Middle frontal gyrus (tissue), 1 donor: Measurements from ENCODE around the gene NEURL2.
A peak's percentile ranks its signal among the peaks of the same experiment; 100 is the strongest.
"Not testable (repeated sequence)": the region's sequence is repeated elsewhere in the genome, so short reads cannot be mapped to it uniquely, and the experiment has no call there.

ENCODE experiments used
- DNase-seq: peaks from one replicate; pipeline ENCODE4 v3.0.0-alpha.2; 2015; ENCODE audit warnings: low spot score; ENCODE audit errors: extremely low spot score

The NEURL2 gene

DNA sequence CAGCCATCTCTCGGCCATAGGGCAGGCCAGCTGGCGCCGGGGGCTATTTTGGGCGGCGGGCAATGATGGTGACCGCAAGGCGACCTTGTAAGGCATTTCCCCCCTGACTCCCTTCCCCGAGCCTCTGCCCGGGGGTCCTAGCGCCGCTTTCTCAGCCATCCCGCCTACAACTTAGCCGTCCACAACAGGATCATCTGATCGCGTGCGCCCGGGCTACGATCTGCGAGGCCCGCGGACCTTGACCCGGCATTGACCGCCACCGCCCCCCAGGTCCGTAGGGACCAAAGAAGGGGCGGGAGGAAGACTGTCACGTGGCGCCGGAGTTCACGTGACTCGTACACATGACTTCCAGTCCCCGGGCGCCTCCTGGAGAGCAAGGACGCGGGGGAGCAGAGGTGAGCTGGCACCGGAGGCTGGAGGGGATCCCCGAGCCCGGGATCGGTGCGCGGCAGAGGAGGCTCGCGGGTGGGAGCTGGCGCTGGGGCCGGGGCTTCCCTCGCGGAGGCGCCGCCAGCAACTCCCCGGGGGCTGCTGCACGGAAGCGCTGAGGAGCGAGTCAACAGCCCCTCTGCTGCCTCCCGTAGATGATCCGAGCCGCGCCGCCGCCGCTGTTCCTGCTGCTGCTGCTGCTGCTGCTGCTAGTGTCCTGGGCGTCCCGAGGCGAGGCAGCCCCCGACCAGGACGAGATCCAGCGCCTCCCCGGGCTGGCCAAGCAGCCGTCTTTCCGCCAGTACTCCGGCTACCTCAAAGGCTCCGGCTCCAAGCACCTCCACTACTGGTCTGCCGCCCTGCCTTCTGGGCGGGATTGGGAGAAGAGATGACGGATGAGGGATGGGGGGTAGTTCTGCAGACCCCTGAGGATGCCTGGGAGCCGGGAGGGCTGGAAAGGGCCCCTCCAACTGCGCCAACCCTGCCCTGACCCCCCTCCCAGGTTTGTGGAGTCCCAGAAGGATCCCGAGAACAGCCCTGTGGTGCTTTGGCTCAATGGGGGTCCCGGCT lies at the start of gene NEURL2, which contains the start of gene CTSA:
TSS of gene NEURL2 (minus strand) at position 224 of the 999 bp plus-strand sequence. CDS start at position 7, 217 bp downstream.
TSS of gene CTSA (plus strand) at position 351 of the 999 bp plus-strand sequence. CDS start at position 585, 234 bp downstream.
- DNase-seq: peak; percentile 75

GRCh38 chr20:45940469-45940868 lies 49.5 kb upstream of the NEURL2 start:
- DNase-seq: no peak

DNA sequence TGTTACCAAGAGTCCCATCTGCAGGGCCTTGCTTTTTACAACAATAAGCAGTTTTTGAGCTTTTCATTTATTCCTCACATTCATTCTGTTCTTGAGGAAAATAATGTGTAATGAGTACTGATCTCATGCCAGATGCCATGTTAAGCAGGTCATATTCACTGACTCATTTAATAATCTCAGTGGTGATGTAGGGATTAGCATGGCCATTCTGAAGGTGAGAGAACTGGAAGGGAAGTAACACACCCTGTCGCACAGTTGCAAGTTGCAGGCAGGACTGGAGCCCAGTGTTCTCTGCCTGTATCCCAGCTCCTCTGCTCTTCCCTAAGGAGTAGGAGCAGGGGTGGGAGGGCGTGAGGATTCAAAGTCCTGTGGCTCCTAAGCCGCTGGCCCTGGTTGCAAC lies 49.0 kb upstream of the NEURL2 start:
- DNase-seq: no peak

GRCh38 chr20:45938727-45939438 lies 47.9 kb upstream of the NEURL2 start:
- no peak for DNase-seq

GRCh38 chr20:45937765-45938164 lies 46.8 kb upstream of the NEURL2 start:
- DNase-seq: no peak

DNA sequence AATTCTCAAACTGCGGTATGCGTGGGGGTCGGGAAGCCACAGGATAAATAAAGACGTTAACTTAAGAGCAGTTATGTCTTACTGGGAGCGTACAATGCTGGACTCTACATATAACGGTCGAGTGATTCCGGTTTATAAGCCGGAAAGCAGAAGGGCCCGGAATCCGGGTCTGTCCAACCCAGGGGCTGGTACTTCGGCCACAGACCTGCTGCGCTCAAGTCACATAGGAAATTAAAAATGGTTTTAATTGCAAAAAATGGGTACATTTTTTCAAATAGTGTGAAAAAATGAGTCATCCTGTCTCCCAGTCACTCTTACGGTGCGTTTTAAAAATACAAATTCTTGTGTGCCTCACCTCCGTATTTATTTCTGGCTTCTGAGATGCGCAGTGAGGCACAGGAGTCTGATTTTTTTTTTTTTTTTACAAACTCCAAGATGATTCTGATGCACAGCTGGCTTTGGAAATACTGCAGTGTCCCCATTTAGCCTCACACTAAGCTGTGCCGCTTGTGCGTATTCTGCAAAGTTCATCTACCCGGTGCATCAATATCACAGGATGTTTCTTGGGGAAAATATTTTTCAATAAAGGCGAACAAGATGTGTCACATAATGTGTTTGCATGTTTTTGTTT lies 44.5 kb upstream of the NEURL2 start:
- peak; percentile 16 for DNase-seq

DNA sequence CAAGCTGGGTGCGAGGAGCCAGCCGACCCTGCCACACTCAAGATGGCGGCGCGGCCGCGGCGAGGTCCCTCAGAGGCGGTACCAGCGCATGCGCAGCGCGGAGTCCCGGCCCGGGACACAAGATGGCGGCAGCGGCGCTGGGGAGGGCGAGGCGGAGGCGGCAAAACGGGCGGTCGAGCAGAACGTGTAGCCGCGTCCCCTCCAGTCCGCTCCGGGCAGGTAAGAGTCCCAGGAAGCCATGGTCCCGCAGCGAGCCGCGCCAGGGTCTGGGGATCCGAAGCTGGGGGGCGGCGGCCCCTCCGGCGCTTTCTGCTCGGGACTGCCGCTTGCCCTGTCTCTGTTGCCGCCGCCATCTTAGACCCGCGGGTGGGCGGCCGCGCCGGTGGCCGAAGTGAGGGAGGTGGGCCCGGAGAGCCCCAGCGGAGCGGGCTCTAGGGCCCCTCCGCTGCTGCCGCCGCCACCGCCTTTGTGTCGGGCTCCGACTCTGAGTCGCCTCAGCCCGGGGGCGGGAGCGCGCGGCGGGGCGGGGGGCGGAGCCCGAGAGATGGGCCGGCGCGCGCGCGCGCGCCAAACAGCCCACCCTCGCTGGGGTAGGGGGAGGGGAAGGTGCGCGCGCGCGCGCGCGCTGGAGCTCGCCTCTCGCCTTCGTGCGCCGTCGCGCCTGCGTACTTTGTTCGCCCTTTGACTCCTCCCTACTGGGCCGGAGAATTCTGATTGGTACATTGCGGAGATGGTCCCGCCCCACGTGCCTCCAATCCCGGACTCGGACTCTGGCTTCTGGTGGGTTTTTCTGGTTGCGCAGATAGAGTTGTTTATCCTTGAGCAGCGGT lies 43.8 kb upstream of the NEURL2 start, which contains the start of gene PCIF1:
TSS of gene PCIF1 (plus strand) at position 98 of the 830 bp plus-strand sequence. CDS start 4,317 bp downstream, outside the sequence.
- peak; percentile 95 for DNase-seq

DNA sequence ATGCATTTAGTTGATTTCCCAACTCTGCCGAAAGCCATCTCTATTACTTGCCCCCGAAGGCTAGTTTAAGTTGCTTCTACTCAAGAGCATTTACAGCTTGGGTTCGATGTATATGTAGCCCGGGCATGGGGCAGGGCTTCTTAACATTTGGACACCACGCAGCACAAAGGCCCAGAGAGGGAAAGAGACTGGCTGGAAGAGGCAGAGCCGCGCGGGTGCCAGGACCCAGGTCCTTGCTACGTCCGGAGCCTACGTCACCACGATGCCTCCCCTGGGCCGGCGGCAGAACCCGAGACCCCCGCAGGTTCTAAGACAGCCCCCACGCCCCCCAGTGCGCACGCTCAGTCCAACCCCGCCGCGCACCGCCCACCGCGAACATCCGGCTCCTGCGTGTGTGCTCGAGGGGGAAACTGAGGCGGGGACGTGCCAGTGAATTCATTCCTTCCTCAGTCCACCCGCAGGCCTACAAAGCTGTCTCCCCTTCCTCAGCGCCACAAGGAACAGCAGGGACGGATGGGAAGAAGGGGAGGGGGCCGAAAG lies 43.1 kb upstream of the NEURL2 start:
- peak; percentile 59 for DNase-seq

GRCh38 chr20:45933266-45934045 lies 42.4 kb upstream of the NEURL2 start:
- DNase-seq: peak; percentile 46

- DNase-seq: not testable (repeated sequence)
These were observed 40.7 kb upstream of the NEURL2 start for GRCh38 chr20:45931680-45932079.

DNA sequence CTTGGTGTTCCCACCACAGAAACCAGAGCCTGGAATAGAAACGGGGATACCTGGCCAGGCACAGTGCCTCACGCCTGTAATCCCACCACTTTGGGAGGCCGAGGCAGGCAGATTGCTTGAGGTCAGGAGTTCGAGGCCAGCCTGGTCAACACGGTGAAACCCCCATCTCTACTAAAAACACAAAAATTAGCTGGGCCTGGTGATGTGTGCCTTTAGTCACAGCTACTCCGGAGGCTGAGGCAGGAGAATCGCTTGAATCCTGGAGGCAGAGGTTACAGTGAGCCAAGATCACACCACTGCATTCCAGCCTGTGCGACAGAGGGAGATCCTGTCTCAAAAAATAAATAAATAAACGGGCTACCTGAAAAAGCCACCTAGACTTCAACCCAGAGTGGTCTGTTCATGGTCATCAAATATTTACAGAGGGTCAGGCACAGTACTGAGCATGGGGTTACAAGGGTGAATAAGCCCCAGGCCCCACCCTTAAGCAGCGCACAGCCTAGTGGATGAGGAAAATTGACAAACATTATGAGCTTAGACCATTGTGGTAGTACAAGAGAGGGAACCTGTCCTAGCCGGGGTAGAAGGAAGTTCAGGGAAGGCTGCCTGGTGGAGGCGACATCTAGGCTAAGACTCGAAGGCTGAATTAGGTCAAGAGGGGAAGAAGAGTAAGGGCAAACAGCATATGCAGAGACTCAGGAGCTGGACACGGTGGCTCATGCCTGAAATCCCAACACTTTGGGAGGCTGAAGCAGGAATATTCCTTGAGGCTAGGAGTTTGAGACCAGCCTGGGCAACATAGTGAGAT lies 36.3 kb upstream of the NEURL2 start:
- DNase-seq: no peak

DNA sequence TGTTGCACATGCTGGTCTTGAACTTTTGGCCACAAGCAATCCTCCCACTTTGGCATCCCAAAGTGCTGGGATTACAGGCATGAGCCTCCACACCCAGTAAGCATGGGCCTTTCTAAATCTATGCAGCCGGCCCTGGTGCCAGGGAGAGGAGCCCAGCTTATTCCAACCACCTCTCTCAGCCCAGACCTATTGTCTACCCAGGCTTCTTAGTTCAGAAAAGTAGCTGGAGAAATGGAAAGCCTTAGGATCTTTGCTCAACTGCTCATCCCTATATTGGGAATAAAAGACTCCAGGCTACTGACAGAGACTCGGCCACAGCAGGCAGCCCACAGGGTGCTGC lies 35.7 kb upstream of the NEURL2 start:
- no peak for DNase-seq

DNA sequence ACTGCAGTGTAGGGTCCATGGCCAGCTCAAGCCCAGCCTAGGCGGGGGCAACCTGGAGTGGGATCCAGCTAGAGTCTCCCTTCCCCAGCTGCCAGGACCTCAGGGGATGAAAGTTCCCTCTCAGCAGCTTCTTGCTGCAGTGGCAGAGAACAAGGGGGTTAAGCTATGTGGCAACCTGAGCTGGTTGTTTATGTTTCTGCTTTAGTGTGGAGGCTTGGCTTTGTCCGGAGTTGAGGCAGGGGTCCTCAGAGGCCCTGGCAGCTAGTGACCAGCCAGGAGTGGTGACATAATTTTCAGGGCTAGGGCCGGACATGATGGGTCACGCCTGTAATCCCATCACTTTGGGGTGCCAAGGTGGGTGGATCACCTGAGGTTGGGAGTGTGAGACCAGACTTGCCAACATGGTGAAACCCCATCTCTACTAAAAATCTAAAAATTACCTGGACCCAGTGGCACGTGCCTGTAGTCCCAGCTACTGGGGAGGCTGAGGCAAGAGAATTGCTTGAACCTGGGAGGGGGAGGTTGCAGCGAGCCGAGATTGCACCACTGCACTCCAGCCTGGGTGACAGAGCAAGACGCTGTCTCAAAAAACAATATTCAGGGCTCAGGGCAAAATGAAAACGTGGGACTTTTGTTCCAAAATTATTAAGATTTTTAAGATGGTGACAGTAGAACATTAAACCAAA lies 35.0 kb upstream of the NEURL2 start:
- no peak for DNase-seq

DNA sequence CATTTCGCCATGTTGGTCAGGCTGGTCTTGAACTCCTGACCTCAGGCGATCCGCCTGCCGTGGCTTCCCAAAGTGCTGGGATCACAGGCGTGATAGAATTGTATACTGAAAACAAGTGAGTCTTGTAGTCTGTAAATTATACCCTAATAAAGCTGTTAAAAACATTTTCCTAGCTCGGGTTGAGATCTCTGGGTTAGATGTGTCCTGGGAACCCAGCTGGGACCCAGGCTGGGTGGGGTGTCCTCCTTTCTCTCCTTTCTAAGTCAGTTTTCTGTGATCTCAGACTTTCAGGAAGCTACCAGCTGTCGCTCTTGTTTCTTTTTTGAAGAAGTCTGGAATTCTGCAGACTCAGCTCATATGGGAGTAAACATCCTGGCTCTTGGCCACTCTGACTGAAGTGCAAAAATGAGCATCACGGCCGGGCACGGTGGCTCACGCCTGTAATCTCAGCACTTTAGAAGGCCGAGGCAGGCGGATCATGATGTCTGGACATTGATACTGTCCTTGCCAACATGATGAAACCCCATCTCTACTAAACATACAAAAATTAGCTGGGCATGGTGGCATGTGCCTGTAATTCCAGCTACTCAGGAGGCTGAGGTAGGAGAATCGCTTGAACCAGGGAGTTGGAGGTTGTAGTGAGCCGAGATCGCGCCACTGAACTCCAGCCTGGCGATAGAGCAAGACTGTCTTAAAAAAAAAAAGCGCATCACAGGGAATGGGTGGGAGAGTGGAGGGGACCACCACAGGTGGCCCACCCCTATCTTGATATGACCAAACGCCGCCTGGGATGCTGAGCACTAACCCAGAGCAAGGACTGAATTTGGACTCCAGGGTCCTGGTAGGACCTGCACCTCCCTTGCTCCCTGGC lies 33.6 kb upstream of the NEURL2 start:
- DNase-seq: peak; percentile 31

GRCh38 chr20:45921337-45922189 lies 30.6 kb upstream of the NEURL2 start:
- no peak for DNase-seq
